SK-N-SH treated with all-trans-retinoic acid at 6 μM for 48 hours (cell line): ENCODE results near the gene CHAC1.

Experiments used
- ATAC-seq: fragments of 200-7000 bp; cut with Tn5 transposase; 3 replicates; pipeline ENCODE4 v1.9.1; 2020; ENCODE audit warnings: mild to moderate bottlenecking, moderate library complexity
- ARNTL ChIP-seq: fragments of 450-650 bp; formaldehyde crosslinking; IDR thresholded peaks from 2 replicates; pipeline ENCODE4 v1.5.0; 2020; ENCODE audit warnings: low read depth, mild to moderate bottlenecking, moderate library complexity, borderline replicate concordance
- CSDC2 ChIP-seq: fragments of 250-450 bp; sonication (Bioruptor Pico); IDR thresholded peaks from 2 replicates; pipeline ENCODE4 v1.5.0; 2020; ENCODE audit warnings: mild to moderate bottlenecking, moderate library complexity
- ESRRG ChIP-seq: fragments of 250-450 bp; sonication (Bioruptor Pico); IDR thresholded peaks from 2 replicates; pipeline ENCODE4 v1.6.1; 2021; ENCODE audit warnings: mild to moderate bottlenecking
- ISL1 ChIP-seq: fragments of 250-450 bp; sonication (Bioruptor Pico); IDR thresholded peaks from 2 replicates; pipeline ENCODE4 v2.1.2; 2022; ENCODE audit warnings: mild to moderate bottlenecking, moderate library complexity
- OSR1 ChIP-seq: fragments of 250-450 bp; sonication (Bioruptor Pico); IDR thresholded peaks from 2 replicates; pipeline ENCODE4 v1.8.0; 2022; ENCODE audit warnings: moderate library complexity, mild to moderate bottlenecking, inconsistent platforms
- PPARA ChIP-seq: fragments of 250-450 bp; sonication (Bioruptor Pico); IDR thresholded peaks from 2 replicates; pipeline ENCODE4 v1.5.0; 2020; ENCODE audit warnings: mild to moderate bottlenecking, borderline replicate concordance
- RARB ChIP-seq: fragments of 250-450 bp; sonication (Bioruptor Pico); IDR thresholded peaks from 2 replicates; pipeline ENCODE4 v1.8.0; 2021; ENCODE audit warnings: mild to moderate bottlenecking, moderate library complexity
- TCF4 ChIP-seq: fragments of 250-450 bp; sonication (Bioruptor Pico); IDR thresholded peaks from 2 replicates; pipeline ENCODE4 v1.8.0; 2021; ENCODE audit warnings: mild to moderate bottlenecking, moderate library complexity, borderline replicate concordance
- TOX ChIP-seq: fragments of 250-450 bp; sonication (Bioruptor Pico); IDR thresholded peaks from 2 replicates; pipeline ENCODE4 v1.8.0; 2021; ENCODE audit warnings: mild to moderate bottlenecking, moderate library complexity, borderline replicate concordance
- ZC3H10 ChIP-seq: fragments of 250-450 bp; sonication (Bioruptor Pico); IDR thresholded peaks from 2 replicates; pipeline ENCODE4 v1.5.1; 2021; ENCODE audit warnings: mild to moderate bottlenecking, moderate library complexity
- ZFP3 ChIP-seq: fragments of 250-450 bp; sonication (Bioruptor Pico); IDR thresholded peaks from 2 replicates; pipeline ENCODE4 v1.5.0; 2020; ENCODE audit warnings: mild to moderate bottlenecking, moderate library complexity
- ZFP30 ChIP-seq: fragments of 450-650 bp; formaldehyde crosslinking; IDR thresholded peaks from 2 replicates; pipeline ENCODE4 v1.5.0; 2022; ENCODE audit warnings: mild to moderate bottlenecking, moderate library complexity
- ZNF70 ChIP-seq: fragments of 450-650 bp; formaldehyde crosslinking; IDR thresholded peaks from 2 replicates; pipeline ENCODE4 v1.5.0; 2020; ENCODE audit warnings: mild to moderate bottlenecking, moderate library complexity
- ZNF8 ChIP-seq: fragments of 450-650 bp; formaldehyde crosslinking; IDR thresholded peaks from 2 replicates; pipeline ENCODE4 v1.5.0; 2020; ENCODE audit warnings: mild to moderate bottlenecking, moderate library complexity
- TF ChIP-seq, protein P1 (sequence below): fragments of 250-450 bp; sonication (Bioruptor Pico); IDR thresholded peaks from 2 replicates; pipeline ENCODE4 v1.8.0; 2020; ENCODE audit warnings: mild to moderate bottlenecking, moderate library complexity, borderline replicate concordance
- TF ChIP-seq, protein P2 (sequence below): fragments of 250-450 bp; sonication (Bioruptor Pico); IDR thresholded peaks from 2 replicates; pipeline ENCODE4 v1.5.1; 2021; ENCODE audit warnings: mild to moderate bottlenecking, moderate library complexity
- TF ChIP-seq, protein P3 (sequence below): fragments of 250-450 bp; sonication (Bioruptor Pico); IDR thresholded peaks from 2 replicates; pipeline ENCODE4 v1.8.0; 2021; ENCODE audit warnings: low read depth, mild to moderate bottlenecking, moderate library complexity, borderline replicate concordance
- TF ChIP-seq, protein P4 (sequence below): fragments of 250-450 bp; sonication (Bioruptor Pico); IDR thresholded peaks from 2 replicates; pipeline ENCODE4 v1.5.0; 2020; ENCODE audit warnings: mild to moderate bottlenecking, moderate library complexity

The CHAC1 gene

DNA sequence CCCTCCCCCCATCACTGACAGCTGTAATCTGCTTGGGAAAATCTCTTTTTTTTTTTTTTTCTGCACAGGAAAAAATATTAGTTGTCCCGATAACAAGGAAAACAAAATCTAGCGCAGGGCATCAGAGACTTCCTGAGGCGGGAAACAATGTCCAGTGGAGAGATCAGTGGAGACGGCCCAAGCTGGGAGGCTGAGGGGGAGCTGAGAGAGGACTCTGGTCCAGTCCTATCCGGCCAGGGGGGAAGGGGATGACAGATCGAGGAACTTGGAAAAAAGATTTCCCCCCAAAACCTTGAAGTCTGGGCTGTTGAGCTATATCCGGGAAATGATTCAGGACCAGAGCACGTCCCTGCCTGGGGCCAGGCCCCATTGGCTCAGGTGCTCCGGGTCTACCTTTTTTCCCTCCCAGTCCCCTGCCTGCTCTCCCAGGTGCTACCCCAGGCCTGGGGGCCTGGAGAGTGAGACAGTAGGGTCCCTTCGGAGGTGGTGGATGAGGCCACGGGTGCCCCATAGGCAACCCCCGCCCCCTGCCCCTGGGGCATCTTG, 38.1 kb upstream of the CHAC1 start:
- TF ChIP-seq ESRRG (no peak), TCF4 (CRISPR knock-in tag) (no peak), PPARA (CRISPR knock-in tag) (no peak), ZC3H10 (no peak), ZFP30 (no peak), ZNF8 (no peak), ZNF70 (CRISPR knock-in tag) (no peak), ISL1 (CRISPR knock-in tag) (no peak), TOX (CRISPR knock-in tag) (no peak), CSDC2 (CRISPR knock-in tag) (no peak), ZFP3 (CRISPR knock-in tag) (no peak), RARB (CRISPR knock-in tag) (no peak)
- TF ChIP-seq, protein P1, sequence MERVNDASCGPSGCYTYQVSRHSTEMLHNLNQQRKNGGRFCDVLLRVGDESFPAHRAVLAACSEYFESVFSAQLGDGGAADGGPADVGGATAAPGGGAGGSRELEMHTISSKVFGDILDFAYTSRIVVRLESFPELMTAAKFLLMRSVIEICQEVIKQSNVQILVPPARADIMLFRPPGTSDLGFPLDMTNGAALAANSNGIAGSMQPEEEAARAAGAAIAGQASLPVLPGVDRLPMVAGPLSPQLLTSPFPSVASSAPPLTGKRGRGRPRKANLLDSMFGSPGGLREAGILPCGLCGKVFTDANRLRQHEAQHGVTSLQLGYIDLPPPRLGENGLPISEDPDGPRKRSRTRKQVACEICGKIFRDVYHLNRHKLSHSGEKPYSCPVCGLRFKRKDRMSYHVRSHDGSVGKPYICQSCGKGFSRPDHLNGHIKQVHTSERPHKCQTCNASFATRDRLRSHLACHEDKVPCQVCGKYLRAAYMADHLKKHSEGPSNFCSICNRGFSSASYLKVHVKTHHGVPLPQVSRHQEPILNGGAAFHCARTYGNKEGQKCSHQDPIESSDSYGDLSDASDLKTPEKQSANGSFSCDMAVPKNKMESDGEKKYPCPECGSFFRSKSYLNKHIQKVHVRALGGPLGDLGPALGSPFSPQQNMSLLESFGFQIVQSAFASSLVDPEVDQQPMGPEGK (CRISPR knock-in tag): no peak
- TF ChIP-seq, protein P2, sequence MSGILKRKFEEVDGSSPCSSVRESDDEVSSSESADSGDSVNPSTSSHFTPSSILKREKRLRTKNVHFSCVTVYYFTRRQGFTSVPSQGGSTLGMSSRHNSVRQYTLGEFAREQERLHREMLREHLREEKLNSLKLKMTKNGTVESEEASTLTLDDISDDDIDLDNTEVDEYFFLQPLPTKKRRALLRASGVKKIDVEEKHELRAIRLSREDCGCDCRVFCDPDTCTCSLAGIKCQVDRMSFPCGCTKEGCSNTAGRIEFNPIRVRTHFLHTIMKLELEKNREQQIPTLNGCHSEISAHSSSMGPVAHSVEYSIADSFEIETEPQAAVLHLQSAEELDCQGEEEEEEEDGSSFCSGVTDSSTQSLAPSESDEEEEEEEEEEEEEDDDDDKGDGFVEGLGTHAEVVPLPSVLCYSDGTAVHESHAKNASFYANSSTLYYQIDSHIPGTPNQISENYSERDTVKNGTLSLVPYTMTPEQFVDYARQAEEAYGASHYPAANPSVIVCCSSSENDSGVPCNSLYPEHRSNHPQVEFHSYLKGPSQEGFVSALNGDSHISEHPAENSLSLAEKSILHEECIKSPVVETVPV (CRISPR knock-in tag): no peak
- TF ChIP-seq, protein P3, sequence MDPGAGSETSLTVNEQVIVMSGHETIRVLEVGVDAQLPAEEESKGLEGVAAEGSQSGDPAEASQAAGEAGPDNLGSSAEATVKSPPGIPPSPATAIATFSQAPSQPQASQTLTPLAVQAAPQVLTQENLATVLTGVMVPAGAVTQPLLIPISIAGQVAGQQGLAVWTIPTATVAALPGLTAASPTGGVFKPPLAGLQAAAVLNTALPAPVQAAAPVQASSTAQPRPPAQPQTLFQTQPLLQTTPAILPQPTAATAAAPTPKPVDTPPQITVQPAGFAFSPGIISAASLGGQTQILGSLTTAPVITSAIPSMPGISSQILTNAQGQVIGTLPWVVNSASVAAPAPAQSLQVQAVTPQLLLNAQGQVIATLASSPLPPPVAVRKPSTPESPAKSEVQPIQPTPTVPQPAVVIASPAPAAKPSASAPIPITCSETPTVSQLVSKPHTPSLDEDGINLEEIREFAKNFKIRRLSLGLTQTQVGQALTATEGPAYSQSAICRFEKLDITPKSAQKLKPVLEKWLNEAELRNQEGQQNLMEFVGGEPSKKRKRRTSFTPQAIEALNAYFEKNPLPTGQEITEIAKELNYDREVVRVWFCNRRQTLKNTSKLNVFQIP (CRISPR knock-in tag): no peak
- TF ChIP-seq, protein P4, sequence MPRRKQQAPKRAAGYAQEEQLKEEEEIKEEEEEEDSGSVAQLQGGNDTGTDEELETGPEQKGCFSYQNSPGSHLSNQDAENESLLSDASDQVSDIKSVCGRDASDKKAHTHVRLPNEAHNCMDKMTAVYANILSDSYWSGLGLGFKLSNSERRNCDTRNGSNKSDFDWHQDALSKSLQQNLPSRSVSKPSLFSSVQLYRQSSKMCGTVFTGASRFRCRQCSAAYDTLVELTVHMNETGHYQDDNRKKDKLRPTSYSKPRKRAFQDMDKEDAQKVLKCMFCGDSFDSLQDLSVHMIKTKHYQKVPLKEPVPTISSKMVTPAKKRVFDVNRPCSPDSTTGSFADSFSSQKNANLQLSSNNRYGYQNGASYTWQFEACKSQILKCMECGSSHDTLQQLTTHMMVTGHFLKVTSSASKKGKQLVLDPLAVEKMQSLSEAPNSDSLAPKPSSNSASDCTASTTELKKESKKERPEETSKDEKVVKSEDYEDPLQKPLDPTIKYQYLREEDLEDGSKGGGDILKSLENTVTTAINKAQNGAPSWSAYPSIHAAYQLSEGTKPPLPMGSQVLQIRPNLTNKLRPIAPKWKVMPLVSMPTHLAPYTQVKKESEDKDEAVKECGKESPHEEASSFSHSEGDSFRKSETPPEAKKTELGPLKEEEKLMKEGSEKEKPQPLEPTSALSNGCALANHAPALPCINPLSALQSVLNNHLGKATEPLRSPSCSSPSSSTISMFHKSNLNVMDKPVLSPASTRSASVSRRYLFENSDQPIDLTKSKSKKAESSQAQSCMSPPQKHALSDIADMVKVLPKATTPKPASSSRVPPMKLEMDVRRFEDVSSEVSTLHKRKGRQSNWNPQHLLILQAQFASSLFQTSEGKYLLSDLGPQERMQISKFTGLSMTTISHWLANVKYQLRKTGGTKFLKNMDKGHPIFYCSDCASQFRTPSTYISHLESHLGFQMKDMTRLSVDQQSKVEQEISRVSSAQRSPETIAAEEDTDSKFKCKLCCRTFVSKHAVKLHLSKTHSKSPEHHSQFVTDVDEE (CRISPR knock-in tag): no peak
- ATAC-seq: no peak

DNA sequence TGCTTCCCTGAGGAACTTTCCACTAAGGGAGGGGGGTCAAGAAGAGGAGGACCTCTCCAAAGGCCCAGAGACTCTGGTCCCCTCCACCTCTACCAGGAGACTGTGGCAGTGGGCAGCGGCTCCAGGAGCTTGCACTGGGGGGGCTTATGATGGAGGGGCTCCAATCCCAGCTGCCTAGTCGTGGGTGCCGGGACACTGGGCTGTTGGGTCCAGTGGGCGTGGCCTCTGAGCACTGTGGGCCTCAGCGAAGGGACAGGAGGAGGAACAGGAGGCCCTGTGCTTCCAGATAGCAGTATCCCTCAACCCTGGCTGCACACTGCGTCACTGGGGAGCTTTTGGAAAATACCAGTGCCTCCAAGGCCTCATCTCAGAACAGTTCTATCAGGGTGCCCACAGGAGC, 37.6 kb upstream of the CHAC1 start:
- ATAC-seq: no peak
- TF ChIP-seq, protein P4 (CRISPR knock-in tag): no peak

DNA sequence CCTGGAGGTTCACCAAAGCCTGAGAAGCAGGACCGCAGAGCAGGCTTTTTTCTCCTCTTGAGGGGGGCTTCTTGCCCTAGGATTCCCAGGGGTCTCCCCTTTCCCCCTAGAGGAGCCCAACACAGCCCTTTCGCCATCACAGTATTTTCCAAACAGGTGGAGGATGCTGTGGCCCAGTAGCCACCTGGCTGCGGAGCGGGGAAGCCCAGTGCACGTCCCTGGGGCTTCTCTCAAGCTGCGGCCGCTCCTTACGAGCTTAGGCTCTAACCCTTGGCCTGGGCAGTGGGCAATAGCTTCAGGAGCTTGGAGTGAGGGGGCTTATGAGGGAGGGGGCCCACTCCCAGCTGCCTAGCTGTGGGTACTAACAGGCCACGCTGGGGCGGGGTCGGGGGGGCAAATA, 35.7 kb upstream of the CHAC1 start:
- no peak for TF ChIP-seq ISL1 (CRISPR knock-in tag)
- no peak for TF ChIP-seq TOX (CRISPR knock-in tag)
- no peak for TF ChIP-seq OSR1
- TF ChIP-seq ARNTL (CRISPR knock-in tag): no peak
- no peak for TF ChIP-seq ZNF70 (CRISPR knock-in tag)
- TF ChIP-seq ZFP3 (CRISPR knock-in tag): no peak
- no peak for TF ChIP-seq ZNF8
- TF ChIP-seq, all 23 proteins: peak for 0
- no peak for ATAC-seq
